Panc1 (cell line): Measurements from ENCODE around the gene MYO18A. TPM values are rescaled to one million over a fixed set of nuclear protein-coding genes. Genes with fewer than 3 reads are reported as not detected.

Experiments used
- ATAC-seq: fragments of 200-7000 bp; cut with Tn5 transposase; 2 replicates; pipeline ENCODE4 v1.9.1; 2020; ENCODE audit warnings: mild to moderate bottlenecking, moderate library complexity
- BruUV-seq: library from RNA; stranded (reverse); fragments of 400-500 nt; replicated peaks from 2 replicates; lab custom pipeline; 2021; lab: Mats Ljungman, UMichigan
- CTCF ChIA-PET: fragments of 300-600 bp; sonication (Branson Sonifier 250); formaldehyde crosslinking; loops from one replicate; lab custom pipeline; 2022; ENCODE audit warnings: antibody characterized with exemption; lab: Charles Lee
- POLR2A ChIA-PET: fragments of 300-600 bp; sonication (Branson Sonifier 250); formaldehyde crosslinking; loops from one replicate; lab custom pipeline; 2022; ENCODE audit warnings: antibody characterized with exemption; lab: Charles Lee
- DNase-seq: peaks from one replicate; pipeline ENCODE4 v3.0.0-alpha.2; 2010; ENCODE audit warnings: low read depth, low spot score
- H3K27ac ChIP-seq: 2 replicates; pipeline ENCODE4 v1.5.1; 2011; ENCODE audit warnings: mild to moderate bottlenecking, low read length, inconsistent platforms
- H3K27me3 ChIP-seq: fragments of 200-500 bp; sonication (Bioruptor generic); 2 replicates; pipeline ENCODE4 v1.6.0; 2014; ENCODE audit warnings: low read length, inconsistent platforms; ENCODE audit not compliant: control insufficient read depth, insufficient read depth
- H3K36me3 ChIP-seq: fragments of 200-500 bp; sonication (Bioruptor generic); 2 replicates; pipeline ENCODE4 v1.5.1; 2014; ENCODE audit warnings: inconsistent platforms, mild to moderate bottlenecking, low read length, moderate library complexity; ENCODE audit not compliant: control insufficient read depth, insufficient read depth
- H3K4me1 ChIP-seq: 2 replicates; pipeline ENCODE4 v1.5.1; 2011; ENCODE audit warnings: inconsistent platforms, mild to moderate bottlenecking, low read length, moderate library complexity; ENCODE audit not compliant: control insufficient read depth, insufficient read depth
- H3K4me3 ChIP-seq, 2 experiments: 2 replicates each; pipeline ENCODE4 v1.5.1; 2011 to 2012; ENCODE audit warnings: low read depth in 2 of 2, low read length in 2 of 2, mild to moderate bottlenecking in 2 of 2, inconsistent platforms in 1 of 2, moderate library complexity in 1 of 2
- H3K9me3 ChIP-seq: fragments of 200-500 bp; sonication (Bioruptor generic); 2 replicates; pipeline ENCODE4 v1.5.1; 2014; ENCODE audit warnings: low read depth, mild to moderate bottlenecking, inconsistent platforms, low read length, moderate library complexity; ENCODE audit not compliant: control insufficient read depth, insufficient read depth
- CTCF ChIP-seq: fragments of 450-650 bp; IDR thresholded peaks from 2 replicates; pipeline ENCODE4 v1.5.1; 2017; ENCODE audit warnings: mild to moderate bottlenecking
- POLR2AphosphoS5 ChIP-seq: IDR thresholded peaks from 2 replicates; pipeline ENCODE4 v1.6.1; 2012; ENCODE audit warnings: mild to moderate bottlenecking, low read depth, low read length, moderate library complexity
- SIN3A ChIP-seq: IDR thresholded peaks from 2 replicates; pipeline ENCODE4 v1.6.1; 2012; ENCODE audit warnings: low read depth, mild to moderate bottlenecking, low read length, moderate library complexity, borderline replicate concordance; ENCODE audit not compliant: insufficient read depth
- TCF7L2 ChIP-seq: IDR thresholded peaks from 2 replicates; pipeline ENCODE4 v1.6.1; 2011; ENCODE audit warnings: mild to moderate bottlenecking, low read depth, low read length, inconsistent platforms
- in situ Hi-C: cut with HindIII; loops from 2 replicates; pipeline ENCODE4 v1.10.0; 2016; ENCODE audit warnings: low sequenced_read_pairs, low pct_unique_long_range_greater_than_20kb
- intact Hi-C: fragments of 100-400 bp; cut with micrococcal nuclease; formaldehyde crosslinking; loops from one replicate; pipeline ENCODE4 v1.10.0; 2022; ENCODE audit not compliant: unreplicated experiment
- total RNA-seq: library from RNA; stranded (reverse); gene quantifications from one replicate; pipeline ENCODE4 v1.2.1, GENCODE V29; 2021; ENCODE audit not compliant: unreplicated experiment
- TF ChIP-seq, protein P1 (sequence below), 2 experiments: IDR thresholded peaks; 2 replicates each; pipeline ENCODE4 v1.6.1; 2011 to 2012; ENCODE audit warnings: low read depth in 2 of 2, control low read depth in 1 of 2, low read length in 1 of 2, mild to moderate bottlenecking in 1 of 2, moderate library complexity in 1 of 2; ENCODE audit not compliant: insufficient read depth in 1 of 2

MYO18A gene
- total RNA-seq, 1 experiment from 2014 or later: 108 TPM

DNA sequence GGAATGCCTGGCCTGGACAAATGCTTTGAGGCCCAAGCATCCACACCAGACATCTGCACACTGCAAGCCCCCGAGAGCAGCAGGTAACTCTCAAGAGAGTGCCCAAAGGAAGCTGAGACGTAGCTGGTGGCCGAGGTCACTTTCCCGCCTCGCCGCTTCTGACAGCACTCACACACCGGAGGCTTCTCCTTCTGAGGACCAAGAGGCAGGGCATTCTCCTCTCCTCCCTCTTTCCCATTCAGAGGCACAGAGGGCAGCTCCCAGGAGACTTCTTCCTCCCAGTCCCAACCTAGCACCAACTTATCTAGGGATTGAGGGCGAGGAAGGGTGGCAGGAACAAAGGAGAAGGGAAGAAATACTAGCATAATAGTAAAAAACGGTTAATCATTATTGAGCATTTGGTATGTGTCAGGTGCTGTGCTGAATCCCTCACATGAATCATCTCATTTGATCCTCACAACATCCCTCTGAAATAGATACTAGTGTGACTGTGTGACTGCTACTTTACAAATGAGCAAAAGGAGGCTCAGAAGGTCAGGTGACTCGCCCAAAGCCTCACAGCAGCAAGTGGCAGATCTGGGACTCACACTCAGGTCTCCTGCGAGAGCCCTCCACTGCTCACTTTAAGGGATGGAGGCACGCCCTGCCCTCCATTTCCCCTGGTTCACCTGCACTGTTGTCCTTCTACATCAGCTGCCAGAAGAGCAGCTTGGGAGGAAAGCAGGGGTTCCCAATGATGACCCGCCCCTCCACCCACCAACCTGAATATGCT, 41.8 kb downstream of the MYO18A start:
- H3K27me3 ChIP-seq: no peaks in the 10 kb centered on the region
- no peak for DNase-seq
- in situ Hi-C loops (no loop called here), intact Hi-C loops (no loop called here)
- no peak overlapping the region for H3K27ac ChIP-seq
- no peaks in the 10 kb centered on the region for H3K9me3 ChIP-seq
- H3K36me3 ChIP-seq: no peaks in the 10 kb centered on the region
- no peak for ATAC-seq
- TF ChIP-seq CTCF: no peak
- TF ChIP-seq, protein P1, sequence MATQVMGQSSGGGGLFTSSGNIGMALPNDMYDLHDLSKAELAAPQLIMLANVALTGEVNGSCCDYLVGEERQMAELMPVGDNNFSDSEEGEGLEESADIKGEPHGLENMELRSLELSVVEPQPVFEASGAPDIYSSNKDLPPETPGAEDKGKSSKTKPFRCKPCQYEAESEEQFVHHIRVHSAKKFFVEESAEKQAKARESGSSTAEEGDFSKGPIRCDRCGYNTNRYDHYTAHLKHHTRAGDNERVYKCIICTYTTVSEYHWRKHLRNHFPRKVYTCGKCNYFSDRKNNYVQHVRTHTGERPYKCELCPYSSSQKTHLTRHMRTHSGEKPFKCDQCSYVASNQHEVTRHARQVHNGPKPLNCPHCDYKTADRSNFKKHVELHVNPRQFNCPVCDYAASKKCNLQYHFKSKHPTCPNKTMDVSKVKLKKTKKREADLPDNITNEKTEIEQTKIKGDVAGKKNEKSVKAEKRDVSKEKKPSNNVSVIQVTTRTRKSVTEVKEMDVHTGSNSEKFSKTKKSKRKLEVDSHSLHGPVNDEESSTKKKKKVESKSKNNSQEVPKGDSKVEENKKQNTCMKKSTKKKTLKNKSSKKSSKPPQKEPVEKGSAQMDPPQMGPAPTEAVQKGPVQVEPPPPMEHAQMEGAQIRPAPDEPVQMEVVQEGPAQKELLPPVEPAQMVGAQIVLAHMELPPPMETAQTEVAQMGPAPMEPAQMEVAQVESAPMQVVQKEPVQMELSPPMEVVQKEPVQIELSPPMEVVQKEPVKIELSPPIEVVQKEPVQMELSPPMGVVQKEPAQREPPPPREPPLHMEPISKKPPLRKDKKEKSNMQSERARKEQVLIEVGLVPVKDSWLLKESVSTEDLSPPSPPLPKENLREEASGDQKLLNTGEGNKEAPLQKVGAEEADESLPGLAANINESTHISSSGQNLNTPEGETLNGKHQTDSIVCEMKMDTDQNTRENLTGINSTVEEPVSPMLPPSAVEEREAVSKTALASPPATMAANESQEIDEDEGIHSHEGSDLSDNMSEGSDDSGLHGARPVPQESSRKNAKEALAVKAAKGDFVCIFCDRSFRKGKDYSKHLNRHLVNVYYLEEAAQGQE (IDR thresholded peaks at IDR 0.05; ENCODE audit: insufficient read depth in 1 of 2, low read depth in 2 of 2, low read length in 1 of 2): no peak
- no peak for TF ChIP-seq SIN3A
- no peak for TF ChIP-seq POLR2AphosphoS5
- TF ChIP-seq TCF7L2: no peak
- BruUV-seq: no TSS peak
- no peak overlapping the region for H3K4me3 ChIP-seq
- POLR2A ChIA-PET: no interaction called here
- H3K4me1 ChIP-seq: peaks cover 30% of the 10 kb centered on the region
- CTCF ChIA-PET: interaction anchor here (0.7 to 1.4 kb wide), 3 partner anchors 14 to 173 kb away, joined by 3 to 9 read pairs (median 4); no protein-coding TSS in a partner anchor

DNA sequence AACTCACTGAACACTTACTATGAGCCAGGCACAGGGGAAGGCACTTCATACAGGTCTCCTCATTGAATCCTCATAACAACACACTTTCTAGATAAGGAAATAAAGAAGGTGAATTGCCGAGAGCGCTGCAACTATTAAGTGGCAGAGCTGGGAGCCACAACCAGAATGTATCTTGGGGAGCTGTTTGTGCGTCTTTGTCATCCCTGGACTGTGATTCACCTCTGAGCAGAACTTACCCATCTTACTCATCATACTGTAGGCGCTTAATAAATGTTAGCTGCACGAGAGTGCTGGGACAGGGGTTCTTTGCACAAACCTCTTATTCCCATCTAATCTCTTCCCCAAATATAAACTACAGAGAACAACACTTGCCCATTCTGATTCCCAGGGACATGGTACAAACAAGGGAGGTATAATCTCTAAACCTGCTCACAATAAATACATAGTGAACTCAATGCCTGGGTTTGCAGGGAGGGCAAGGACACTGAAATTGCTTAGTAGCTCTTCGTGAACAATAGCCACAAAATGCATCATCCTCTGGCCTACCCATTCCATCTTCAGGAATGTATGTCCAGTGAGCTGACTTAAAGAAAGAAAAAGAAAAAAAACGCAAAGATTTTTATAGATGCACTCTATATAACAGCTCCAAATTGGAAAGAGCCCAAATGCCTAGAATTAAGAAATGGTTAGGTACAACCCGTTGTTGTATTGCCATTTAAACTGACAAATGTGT, 43.0 kb downstream of the MYO18A start:
- DNase-seq (no peak), ATAC-seq (no peak)
- POLR2A ChIA-PET: no interaction called here
- CTCF ChIA-PET: interaction anchor here (1.3 to 1.4 kb wide), 2 partner anchors 13 to 20 kb away, joined by 4 to 9 read pairs; no protein-coding TSS in a partner anchor
- Histone ChIP-seq H3K36me3 (no peaks in the 10 kb centered on the region), H3K9me3 (no peaks in the 10 kb centered on the region), H3K27ac (no peak overlapping the region), H3K4me1 (peaks cover 42% of the 10 kb centered on the region), H3K4me3 (no peak overlapping the region), H3K27me3 (no peaks in the 10 kb centered on the region)
- BruUV-seq: no TSS peak
- TF ChIP-seq POLR2AphosphoS5 (no peak), TCF7L2 (no peak), CTCF (no peak), SIN3A (no peak)
- TF ChIP-seq, protein P1 (IDR thresholded peaks at IDR 0.05; ENCODE audit: insufficient read depth in 1 of 2, low read depth in 2 of 2, low read length in 1 of 2): no peak
- in situ Hi-C loops: no loop called here
- intact Hi-C loops: no loop called here
